ENCODE measurements around the gene CAMK2B. TPM values are rescaled to one million over a fixed set of nuclear protein-coding genes. Genes with fewer than 3 reads are reported as not detected.

CAMK2B gene
- total and polyA plus RNA-seq, 7 experiments from 2014 or later: 0.12 to 0.61 TPM; not detected in 5

DNA sequence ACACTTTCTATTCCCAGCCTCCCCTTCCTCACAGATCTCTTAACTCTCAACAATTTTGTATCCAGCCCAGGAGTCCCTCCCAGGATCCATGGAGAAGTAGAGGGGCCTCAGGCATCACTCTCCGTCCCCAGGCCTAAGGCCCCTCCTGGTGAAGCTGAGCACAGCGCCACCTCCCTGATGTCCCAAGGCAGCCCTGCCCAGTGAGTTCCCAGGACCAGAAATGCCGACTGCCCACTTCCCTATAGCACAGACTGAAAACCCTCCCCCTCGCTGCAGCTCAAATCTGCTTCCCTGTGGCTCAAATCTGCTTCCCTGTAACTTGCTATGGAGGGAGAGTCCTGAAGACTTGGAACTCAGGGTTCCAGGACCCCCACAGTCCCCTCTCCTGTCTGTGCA lies 89.1 kb downstream of the CAMK2B start:
- Mint-ChIP-seq H3K9me3 (peaks cover 0 to 1% (median 0%) of the 10 kb centered on the region in 11 donors), H3K27ac (no peak overlapping the region), H3K27me3 (peaks cover 0 to 3% (median 0%) of the 10 kb centered on the region in 5 donors), H3K4me3 (no peak overlapping the region), H3K36me3 (no peaks in the 10 kb centered on the region), H3K4me1 (peaks cover 0 to 4% (median 0%) of the 10 kb centered on the region in 7 donors)
- H3K4me3 ChIP-seq (ENCODE audit: low read length): no peak overlapping the region
- ChIA-PET POLR2A (no interaction called here), CTCF (no interaction called here)
- DNase-seq (no peak), ATAC-seq (no peak)
- no peaks in the 10 kb centered on the region for H3K9me3 ChIP-seq (ENCODE audit: control insufficient read depth in 2 of 3, low read length in 3 of 3)
- H3K27me3 ChIP-seq (ENCODE audit: control insufficient read depth in 2 of 2, insufficient read depth in 2 of 2, low read length in 2 of 2): no peaks in the 10 kb centered on the region
- intact Hi-C loops (cut with micrococcal nuclease): no loop called here
- no peak overlapping the region for H3K27ac ChIP-seq (ENCODE audit: low read depth, low read length)
- no peaks in the 10 kb centered on the region for H3K4me1 ChIP-seq (ENCODE audit: control insufficient read depth in 2 of 2, insufficient read depth in 2 of 2, low read length in 2 of 2)
- H3K36me3 ChIP-seq (ENCODE audit: control insufficient read depth in 2 of 3, insufficient read depth in 3 of 3, low read length in 3 of 3): no peaks in the 10 kb centered on the region

DNA sequence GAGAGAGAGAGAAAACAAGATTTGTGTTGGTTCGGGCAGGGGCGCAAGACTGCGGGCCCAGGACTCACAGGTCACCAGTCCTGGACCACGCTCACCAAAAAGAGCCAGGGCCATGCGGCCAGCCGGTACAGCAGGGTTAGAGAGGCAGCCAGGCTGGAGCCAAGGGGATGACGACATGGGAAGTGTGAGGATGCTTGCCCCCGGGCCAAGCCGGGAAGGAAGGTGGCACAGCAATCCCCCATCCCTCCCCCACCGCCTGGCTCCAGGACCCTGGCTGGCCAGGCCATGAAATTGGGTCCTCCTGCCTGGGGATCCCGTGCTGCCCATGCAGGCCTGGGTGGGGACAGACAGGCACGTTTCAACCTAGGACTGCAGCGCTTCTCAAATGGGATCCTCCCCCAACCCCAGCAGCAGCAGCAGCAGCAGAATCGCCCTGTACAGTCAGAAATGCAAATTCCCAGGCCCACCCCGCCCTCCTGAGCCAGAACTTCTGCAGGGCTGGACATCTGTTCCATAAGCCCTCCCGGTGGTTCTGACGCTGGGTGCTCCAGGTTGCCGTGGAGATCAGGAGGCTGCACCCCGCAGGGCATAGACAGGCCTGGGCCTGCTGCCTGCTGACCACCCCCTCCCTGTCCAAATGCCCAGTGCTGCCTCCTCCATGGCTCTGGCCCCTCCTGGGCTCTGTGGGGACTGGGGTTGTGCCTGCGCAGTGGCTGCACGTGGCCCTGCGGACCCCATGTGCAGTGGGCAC lies 89.6 kb downstream of the CAMK2B start:
- H3K9me3 ChIP-seq (ENCODE audit: control insufficient read depth in 2 of 3, low read length in 3 of 3): no peaks in the 10 kb centered on the region
- Mint-ChIP-seq H3K4me3 (no peak overlapping the region), H3K27me3 (peaks cover 0 to 3% (median 0%) of the 10 kb centered on the region in 5 donors), H3K27ac (no peak overlapping the region), H3K9me3 (peaks cover 0 to 1% (median 0%) of the 10 kb centered on the region in 11 donors), H3K36me3 (no peaks in the 10 kb centered on the region), H3K4me1 (peaks cover 0 to under 1% (median 0%) of the 10 kb centered on the region in 7 donors)
- no peaks in the 10 kb centered on the region for H3K27me3 ChIP-seq (ENCODE audit: control insufficient read depth in 2 of 2, insufficient read depth in 2 of 2, low read length in 2 of 2)
- ChIA-PET POLR2A (no interaction called here), CTCF (no interaction called here)
- no peak overlapping the region for H3K27ac ChIP-seq (ENCODE audit: low read depth, low read length)
- no peak overlapping the region for H3K4me3 ChIP-seq (ENCODE audit: low read length)
- H3K4me1 ChIP-seq (ENCODE audit: control insufficient read depth in 2 of 2, insufficient read depth in 2 of 2, low read length in 2 of 2): no peaks in the 10 kb centered on the region
- H3K36me3 ChIP-seq (ENCODE audit: control insufficient read depth in 2 of 3, insufficient read depth in 3 of 3, low read length in 3 of 3): no peaks in the 10 kb centered on the region
- no peak for DNase-seq
- no peak for ATAC-seq
- intact Hi-C loops (cut with micrococcal nuclease): no loop called here

DNA sequence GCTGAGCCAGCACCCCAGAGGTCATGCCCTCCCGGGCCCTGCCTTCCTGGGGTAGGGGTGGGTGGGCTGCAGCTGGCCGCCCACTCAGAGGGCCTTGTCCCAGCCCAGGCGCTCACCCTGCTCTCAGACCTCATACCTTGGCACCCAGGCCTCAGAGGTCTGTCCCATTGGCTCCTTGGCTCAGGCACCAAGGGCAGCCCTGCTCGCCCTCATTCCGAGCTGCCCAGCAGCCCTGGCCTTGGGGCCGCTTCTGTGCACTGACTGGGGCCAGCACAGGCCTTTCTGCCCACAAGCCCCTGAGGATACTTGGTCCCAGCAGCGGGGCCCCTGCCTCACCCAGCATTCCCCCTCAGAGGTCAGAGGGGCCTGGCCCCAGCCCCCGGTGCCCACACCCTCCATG lies 90.3 kb downstream of the CAMK2B start:
- intact Hi-C loops (cut with micrococcal nuclease): no loop called here
- H3K4me1 ChIP-seq (ENCODE audit: control insufficient read depth in 2 of 2, insufficient read depth in 2 of 2, low read length in 2 of 2): no peaks in the 10 kb centered on the region
- no peaks in the 10 kb centered on the region for H3K36me3 Mint-ChIP-seq
- H3K27me3 ChIP-seq (ENCODE audit: control insufficient read depth in 2 of 2, insufficient read depth in 2 of 2, low read length in 2 of 2): no peaks in the 10 kb centered on the region
- peaks cover 0 to 1% (median 0%) of the 10 kb centered on the region in 11 donors for H3K9me3 Mint-ChIP-seq
- no peaks in the 10 kb centered on the region for H3K36me3 ChIP-seq (ENCODE audit: control insufficient read depth in 2 of 3, insufficient read depth in 3 of 3, low read length in 3 of 3)
- H3K27ac ChIP-seq (ENCODE audit: low read depth, low read length): no peak overlapping the region
- no peak for ATAC-seq
- H3K27ac Mint-ChIP-seq: no peak overlapping the region
- no peak overlapping the region for H3K4me3 ChIP-seq (ENCODE audit: low read length)
- H3K4me1 Mint-ChIP-seq: no peaks in the 10 kb centered on the region
- ChIA-PET CTCF (no interaction called here), POLR2A (no interaction called here)
- DNase-seq: no peak
- H3K9me3 ChIP-seq (ENCODE audit: control insufficient read depth in 2 of 3, low read length in 3 of 3): no peaks in the 10 kb centered on the region
- peaks cover 0 to 3% (median 0%) of the 10 kb centered on the region in 5 donors for H3K27me3 Mint-ChIP-seq
- no peak overlapping the region for H3K4me3 Mint-ChIP-seq

DNA sequence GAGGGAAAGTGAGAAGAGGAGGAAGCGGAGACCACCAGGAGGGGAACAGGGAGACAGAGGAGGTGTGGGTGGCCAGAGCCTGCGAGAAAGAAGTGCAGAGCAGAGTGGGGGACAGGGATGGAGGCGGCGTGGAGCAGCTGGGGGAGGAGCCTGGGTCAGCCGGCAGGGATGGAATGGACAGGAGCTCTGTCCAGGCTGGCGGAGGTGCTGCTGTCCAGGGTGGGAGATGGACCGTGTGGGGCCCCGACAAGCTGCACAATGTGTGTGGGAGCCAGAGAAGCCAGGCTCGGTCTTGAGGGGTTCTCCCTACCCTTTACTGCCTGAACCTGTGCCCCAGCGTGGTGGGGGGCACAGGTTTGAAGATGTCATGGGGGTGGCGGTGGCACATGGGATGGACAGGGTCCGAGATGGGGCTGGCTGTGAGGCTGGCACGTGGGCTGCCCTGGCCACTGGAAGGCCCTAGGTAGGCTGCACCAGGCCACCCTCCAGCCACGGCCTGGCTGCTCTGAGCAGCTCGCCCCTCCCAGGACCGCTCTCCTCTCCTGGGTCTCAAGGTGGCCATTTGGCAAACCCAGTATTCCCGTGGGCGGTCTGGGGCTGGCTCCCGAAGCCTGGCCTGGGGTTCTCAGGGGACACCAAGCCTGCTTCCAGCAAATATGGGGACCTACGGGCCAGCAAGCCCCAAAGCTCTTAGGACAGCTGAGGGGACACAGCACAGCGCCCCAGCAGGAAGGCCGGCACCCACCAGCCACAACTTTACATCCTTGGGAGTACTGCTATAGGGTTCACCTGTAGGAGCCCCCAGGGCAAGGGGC lies 92.3 kb downstream of the CAMK2B start:
- no peak overlapping the region for H3K4me3 ChIP-seq (ENCODE audit: low read length)
- H3K4me1 ChIP-seq (ENCODE audit: control insufficient read depth in 2 of 2, insufficient read depth in 2 of 2, low read length in 2 of 2): no peaks in the 10 kb centered on the region
- no peaks in the 10 kb centered on the region for H3K36me3 ChIP-seq (ENCODE audit: control insufficient read depth in 2 of 3, insufficient read depth in 3 of 3, low read length in 3 of 3)
- Mint-ChIP-seq H3K4me3 (no peak overlapping the region), H3K4me1 (no peaks in the 10 kb centered on the region), H3K27me3 (peaks cover 0 to 3% (median 0%) of the 10 kb centered on the region in 5 donors), H3K9me3 (peaks cover 0 to 1% (median 0%) of the 10 kb centered on the region in 11 donors), H3K36me3 (no peaks in the 10 kb centered on the region), H3K27ac (peak overlapping the region in 1 of 9 donors; percentile 78)
- no peaks in the 10 kb centered on the region for H3K9me3 ChIP-seq (ENCODE audit: control insufficient read depth in 2 of 3, low read length in 3 of 3)
- H3K27me3 ChIP-seq (ENCODE audit: control insufficient read depth in 2 of 2, insufficient read depth in 2 of 2, low read length in 2 of 2): no peaks in the 10 kb centered on the region
- intact Hi-C loops (cut with micrococcal nuclease): no loop called here
- DNase-seq (no peak), ATAC-seq (no peak)
- ChIA-PET CTCF (interaction anchor here (0.6 kb wide), 1 partner anchor 11 kb away, joined by 3 read pairs; no protein-coding TSS in a partner anchor), POLR2A (no interaction called here)
- no peak overlapping the region for H3K27ac ChIP-seq (ENCODE audit: low read depth, low read length)

DNA sequence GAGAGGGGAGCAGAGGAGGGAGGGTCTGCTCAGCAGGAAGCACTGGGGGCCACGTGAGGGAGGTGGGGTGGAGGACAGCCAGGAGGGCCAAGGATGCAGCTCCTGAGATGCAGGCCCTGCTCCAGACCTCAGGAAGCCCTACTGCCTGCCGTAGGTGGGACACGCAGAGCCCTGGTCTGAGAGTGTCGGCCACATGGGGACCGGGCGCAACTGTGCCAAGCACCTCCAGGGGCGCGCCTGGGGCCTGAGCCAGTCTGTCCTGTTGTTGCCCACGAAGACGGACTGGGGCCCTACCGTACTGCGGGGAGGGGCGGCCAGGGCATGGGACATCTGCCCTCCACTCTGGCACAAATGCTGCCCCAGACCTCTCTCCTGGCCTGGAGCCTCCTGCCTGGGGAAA lies 93.0 kb downstream of the CAMK2B start:
- ChIA-PET POLR2A (no interaction called here), CTCF (no interaction called here)
- Histone ChIP-seq H3K27me3 (ENCODE audit: control insufficient read depth in 2 of 2, insufficient read depth in 2 of 2, low read length in 2 of 2) (no peaks in the 10 kb centered on the region), H3K4me3 (ENCODE audit: low read length) (no peak overlapping the region), H3K4me1 (ENCODE audit: control insufficient read depth in 2 of 2, insufficient read depth in 2 of 2, low read length in 2 of 2) (no peaks in the 10 kb centered on the region), H3K36me3 (ENCODE audit: control insufficient read depth in 2 of 3, insufficient read depth in 3 of 3, low read length in 3 of 3) (no peaks in the 10 kb centered on the region), H3K9me3 (ENCODE audit: control insufficient read depth in 2 of 3, low read length in 3 of 3) (no peaks in the 10 kb centered on the region), H3K27ac (ENCODE audit: low read depth, low read length) (no peak overlapping the region)
- no peak overlapping the region for H3K4me3 Mint-ChIP-seq
- H3K36me3 Mint-ChIP-seq: no peaks in the 10 kb centered on the region
- no peaks in the 10 kb centered on the region for H3K4me1 Mint-ChIP-seq
- no peak for DNase-seq
- H3K9me3 Mint-ChIP-seq: peaks cover 0 to 1% (median 0%) of the 10 kb centered on the region in 11 donors
- no peak overlapping the region for H3K27ac Mint-ChIP-seq
- H3K27me3 Mint-ChIP-seq: peaks cover 0 to 3% (median 0%) of the 10 kb centered on the region in 5 donors
- no peak for ATAC-seq
- intact Hi-C loops (cut with micrococcal nuclease): no loop called here

DNA sequence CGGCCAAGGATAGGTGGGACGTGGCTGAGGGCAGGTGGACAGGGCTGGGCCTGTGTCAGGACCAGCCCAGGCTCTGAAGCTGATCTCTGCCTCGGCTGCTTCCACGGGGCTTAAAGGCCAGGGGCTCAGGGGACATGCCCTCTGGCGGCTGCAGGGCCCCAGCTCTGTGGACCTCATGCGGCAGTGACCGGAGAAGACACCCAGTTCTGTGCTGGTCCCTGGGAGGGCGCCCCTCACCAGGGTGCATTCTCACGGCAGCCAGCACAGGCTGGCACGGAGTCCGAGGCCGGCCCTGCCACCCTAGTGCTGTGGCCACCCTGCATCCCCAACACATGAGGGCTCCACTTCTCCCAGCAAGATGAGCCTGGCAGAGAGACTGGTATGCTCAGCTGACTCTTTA lies 94.3 kb downstream of the CAMK2B start:
- H3K27me3 Mint-ChIP-seq: peaks cover 0 to 1% (median 0%) of the 10 kb centered on the region in 5 donors
- ATAC-seq: no peak
- H3K36me3 ChIP-seq (ENCODE audit: control insufficient read depth in 2 of 3, insufficient read depth in 3 of 3, low read length in 3 of 3): no peaks in the 10 kb centered on the region
- CTCF ChIA-PET: interaction anchor here (1.0 kb wide), 1 partner anchor 10 kb away, joined by 4 read pairs; no protein-coding TSS in a partner anchor
- intact Hi-C loops (cut with micrococcal nuclease): no loop called here
- H3K36me3 Mint-ChIP-seq: no peaks in the 10 kb centered on the region
- no peak overlapping the region for H3K4me3 Mint-ChIP-seq
- H3K4me1 ChIP-seq (ENCODE audit: control insufficient read depth in 2 of 2, insufficient read depth in 2 of 2, low read length in 2 of 2): no peaks in the 10 kb centered on the region
- H3K27me3 ChIP-seq (ENCODE audit: control insufficient read depth in 2 of 2, insufficient read depth in 2 of 2, low read length in 2 of 2): no peaks in the 10 kb centered on the region
- H3K27ac Mint-ChIP-seq: no peak overlapping the region
- peaks cover 0 to 1% (median 0%) of the 10 kb centered on the region in 11 donors for H3K9me3 Mint-ChIP-seq
- POLR2A ChIA-PET: no interaction called here
- H3K4me3 ChIP-seq (ENCODE audit: low read length): no peak overlapping the region
- no peaks in the 10 kb centered on the region for H3K9me3 ChIP-seq (ENCODE audit: control insufficient read depth in 2 of 3, low read length in 3 of 3)
- no peak overlapping the region for H3K27ac ChIP-seq (ENCODE audit: low read depth, low read length)
- no peak for DNase-seq
- peaks cover 0 to 1% (median 0%) of the 10 kb centered on the region in 7 donors for H3K4me1 Mint-ChIP-seq

Measured in naive thymus-derived CD4-positive, alpha-beta T cell (primary cell).